ENCODE results near the gene TMEM217.

TMEM217 gene

DNA sequence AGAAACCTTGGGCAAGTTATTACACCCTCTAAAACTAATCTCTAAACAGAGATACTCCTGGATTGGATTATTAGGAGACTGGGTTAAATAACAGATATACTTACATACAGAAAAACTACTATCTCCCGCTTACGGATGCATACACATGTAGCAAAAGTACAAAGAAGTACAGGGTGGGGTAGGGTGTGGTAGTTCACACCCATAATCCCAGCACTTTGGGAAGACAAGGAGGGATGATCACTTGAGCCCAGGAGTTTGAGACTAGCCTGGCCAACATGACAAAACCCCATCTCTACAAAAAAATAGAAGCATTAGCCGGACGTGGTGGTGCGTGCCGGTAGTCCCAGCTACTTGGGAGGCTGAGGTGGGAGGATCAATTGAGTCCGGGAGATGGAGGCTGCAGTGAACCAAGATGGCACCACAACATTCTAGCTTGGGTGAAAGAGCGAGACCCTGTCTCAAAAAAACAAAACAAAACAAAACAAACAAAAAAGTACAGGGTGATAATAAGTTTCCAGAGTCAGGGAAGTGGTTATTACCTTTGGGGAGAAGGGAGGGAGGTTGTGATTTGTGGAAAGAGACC is 79.9 kb downstream of the TMEM217 start:
- no peak for DNase-seq

DNA sequence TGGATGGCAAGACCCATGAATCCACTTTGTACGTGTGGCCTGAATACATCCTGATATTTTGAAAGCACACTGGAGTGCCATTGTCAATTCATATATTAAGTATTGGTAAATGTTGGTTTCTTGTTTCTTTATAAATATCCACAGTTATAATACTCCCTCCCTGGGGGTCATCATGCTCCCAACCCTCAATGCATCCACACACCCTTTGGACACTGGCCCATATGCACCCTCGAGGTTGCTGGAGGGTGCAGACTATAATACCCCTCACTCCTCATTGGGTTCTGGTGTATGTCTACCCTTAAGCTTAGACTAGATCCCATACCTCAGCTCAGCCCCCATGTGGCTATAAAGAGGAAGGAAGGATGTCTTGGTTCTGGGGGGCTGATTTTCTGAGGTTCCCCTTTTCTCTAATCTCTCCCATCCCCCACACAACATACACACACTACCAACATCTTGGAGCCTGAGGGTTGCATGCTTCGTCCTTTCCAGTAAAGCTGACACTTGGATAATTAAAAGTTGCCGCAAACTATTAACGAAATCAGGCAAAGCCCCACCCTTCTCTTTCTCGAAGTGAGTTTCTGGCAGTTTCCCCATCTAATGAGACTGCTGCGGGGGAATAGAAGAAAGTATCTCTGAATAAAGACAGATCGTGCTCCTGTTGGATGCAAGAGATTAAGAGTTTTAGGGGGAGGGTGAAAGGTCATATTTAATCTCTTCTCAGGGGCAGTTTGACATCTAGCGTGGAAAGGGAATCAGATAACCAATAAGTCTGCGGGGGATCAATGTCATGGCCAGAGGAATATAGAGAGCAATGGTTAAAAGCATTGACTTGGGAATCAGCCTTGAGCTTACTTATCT is 80.6 kb downstream of the TMEM217 start:
- DNase-seq = peak in 1 of 5 donors; percentile 47

DNA sequence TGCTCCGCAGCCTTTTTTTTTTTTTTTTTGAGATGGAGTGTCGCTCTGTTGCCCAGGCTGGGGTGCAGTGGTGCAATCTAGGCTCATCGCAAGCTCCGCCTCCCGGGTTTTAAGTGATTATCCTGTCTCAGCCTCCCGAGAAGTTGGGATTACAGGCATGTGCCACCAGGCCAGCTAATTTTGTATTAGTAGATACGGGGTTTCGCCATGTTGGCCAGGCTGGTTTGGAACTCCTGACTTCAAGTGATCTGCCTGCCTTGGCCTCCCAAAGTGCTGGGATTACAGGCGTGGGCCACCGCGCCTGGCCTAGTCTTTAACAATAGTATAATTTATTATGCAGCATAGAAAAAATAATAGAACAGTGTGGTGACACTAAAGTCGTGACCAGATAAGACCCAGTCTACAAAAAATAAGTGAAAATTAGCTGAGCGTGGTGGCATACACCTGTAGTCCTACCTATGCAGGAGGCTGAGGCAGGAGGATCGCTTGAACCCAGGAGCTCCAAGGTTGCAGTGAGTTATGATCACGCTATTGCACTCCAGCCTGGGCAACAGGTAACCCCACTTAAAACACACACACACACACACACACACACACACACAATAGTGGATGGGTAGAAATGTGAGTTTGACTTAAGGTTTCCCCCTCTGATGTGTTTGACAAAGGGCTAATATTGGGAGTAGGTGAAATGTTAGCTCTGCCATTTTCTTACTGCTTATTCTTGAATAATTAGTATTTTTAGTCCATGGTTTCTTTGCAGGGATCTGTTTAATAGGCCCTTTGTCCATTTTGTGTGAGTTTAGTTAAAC is 81.5 kb downstream of the TMEM217 start:
- DNase-seq = peak in 1 of 5 donors; percentile 52

DNA sequence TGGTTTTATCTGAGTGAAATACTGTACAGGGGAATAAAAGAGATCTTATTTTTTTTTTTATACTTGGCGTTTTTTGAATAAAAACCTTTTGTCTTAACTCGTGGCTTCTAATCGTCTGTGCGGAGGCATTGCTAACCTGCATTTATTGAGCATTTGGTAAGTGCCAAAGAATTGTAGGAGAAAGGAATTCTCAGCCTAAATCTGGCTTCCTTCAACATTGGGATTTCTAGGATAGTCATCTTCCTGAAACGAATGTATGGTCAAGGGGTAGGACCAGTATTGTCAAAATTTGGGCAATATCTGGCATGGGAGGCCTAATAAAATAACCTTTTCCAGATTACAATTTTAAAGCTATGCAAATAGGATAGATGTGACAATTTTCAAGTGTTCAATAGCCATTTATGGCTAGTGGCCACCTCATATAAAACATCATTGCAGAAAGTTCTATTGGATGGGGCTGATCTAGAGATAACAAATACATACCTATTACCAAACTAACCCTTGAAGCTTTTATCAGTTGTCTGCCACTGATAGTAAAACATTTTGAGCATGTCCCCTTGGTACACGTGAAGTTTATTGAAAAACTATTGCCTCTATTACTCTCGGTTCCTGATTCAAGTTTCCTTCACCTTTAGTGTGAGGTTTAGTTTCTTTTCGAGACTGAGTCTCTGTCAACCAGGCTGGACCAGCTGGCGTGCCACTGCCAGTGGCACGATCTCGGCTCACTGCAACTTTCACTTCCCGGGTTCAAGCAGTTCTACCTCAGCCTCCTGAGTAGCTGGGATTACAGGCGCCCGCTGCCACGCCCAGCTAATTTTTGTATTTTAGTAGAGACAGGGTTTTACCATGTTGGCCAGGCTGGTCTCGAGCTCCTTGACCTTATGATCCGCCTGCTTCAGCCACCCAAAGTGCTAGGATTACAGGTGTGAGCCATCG is 82.3 kb downstream of the TMEM217 start:
- peak in 1 of 5 donors; percentile 64 for DNase-seq

DNA sequence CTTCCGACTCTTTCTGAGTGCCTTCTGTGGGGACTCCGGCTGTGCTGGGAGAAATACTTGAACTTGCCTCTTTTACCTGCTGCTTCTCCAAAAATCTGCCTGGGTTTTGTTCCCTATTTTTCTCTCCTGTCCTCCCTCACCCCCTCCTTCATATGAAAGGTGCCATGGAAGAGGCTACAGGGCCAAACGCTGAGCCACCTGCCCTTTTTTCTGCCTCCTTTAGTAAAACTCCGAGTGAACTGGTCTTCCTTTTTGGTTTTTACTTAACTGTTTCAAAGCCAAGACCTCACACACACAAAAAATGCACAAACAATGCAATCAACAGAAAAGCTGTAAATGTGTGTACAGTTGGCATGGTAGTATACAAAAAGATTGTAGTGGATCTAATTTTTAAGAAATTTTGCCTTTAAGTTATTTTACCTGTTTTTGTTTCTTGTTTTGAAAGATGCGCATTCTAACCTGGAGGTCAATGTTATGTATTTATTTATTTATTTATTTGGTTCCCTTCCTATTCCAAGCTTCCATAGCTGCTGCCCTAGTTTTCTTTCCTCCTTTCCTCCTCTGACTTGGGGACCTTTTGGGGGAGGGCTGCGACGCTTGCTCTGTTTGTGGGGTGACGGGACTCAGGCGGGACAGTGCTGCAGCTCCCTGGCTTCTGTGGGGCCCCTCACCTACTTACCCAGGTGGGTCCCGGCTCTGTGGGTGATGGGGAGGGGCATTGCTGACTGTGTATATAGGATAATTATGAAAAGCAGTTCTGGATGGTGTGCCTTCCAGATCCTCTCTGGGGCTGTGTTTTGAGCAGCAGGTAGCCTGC is 83.2 kb downstream of the TMEM217 start:
- no peak for DNase-seq

DNA sequence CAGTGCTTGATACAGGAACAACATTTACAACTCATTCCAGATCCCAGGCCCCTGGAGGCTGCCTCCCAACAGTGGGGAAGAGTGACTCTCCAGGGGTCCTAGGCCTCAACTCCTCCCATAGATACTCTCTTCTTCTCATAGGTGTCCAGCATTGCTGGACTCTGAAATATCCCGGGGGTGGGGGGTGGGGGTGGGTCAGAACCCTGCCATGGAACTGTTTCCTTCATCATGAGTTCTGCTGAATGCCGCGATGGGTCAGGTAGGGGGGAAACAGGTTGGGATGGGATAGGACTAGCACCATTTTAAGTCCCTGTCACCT is 83.8 kb downstream of the TMEM217 start:
- no peak for DNase-seq

DNA sequence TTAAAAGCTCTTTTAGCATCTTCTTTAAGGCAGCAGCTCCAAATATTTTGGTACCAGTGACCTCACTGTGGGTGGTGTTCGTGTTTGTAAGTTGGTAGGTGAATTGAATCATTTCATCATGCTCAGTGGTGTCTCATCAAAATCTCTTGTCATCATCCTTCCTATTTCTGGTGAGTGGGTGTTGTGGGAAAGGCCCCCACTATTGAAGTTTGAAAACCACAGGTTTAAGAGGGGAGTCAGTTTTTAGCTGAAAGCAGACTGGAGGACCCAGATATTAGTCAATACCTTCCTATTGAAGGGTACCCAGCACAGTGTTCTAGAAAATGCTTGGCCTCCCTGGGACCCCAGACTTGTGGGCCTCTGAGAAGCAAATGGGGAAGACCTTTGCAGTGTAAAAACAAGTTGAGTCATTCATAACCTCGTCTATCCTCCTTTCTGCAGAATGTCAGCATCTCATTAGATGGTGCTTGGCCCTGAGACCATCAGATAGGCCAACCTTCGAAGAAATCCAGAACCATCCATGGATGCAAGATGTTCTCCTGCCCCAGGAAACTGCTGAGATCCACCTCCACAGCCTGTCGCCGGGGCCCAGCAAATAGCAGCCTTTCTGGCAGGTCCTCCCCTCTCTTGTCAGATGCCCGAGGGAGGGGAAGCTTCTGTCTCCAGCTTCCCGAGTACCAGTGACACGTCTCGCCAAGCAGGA is 84.3 kb downstream of the TMEM217 start:
- DNase-seq = peak in 1 of 5 donors; percentile 59

DNA sequence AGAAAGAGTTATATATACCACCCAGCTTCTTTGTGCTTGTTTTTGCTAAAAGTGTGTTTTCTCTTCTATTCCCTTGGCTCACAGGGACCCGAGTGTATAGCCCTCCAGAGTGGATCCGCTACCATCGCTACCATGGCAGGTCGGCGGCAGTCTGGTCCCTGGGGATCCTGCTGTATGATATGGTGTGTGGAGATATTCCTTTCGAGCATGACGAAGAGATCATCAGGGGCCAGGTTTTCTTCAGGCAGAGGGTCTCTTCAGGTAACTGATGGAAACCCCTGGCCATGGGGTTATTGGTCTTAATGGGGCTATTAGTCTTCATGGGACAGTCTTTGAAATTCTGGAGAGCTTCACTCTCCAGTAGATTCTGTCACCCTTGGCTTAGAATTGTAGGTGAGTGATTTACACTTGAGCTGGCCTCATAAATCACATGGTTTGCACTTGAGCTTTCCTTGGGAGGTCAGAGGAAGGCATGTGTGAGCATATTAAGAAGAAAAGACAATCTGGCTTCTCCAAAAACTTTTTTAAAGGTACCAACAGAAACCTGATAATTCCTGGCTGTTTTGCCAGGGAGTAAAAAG is 84.9 kb downstream of the TMEM217 start:
- no peak for DNase-seq

DNA sequence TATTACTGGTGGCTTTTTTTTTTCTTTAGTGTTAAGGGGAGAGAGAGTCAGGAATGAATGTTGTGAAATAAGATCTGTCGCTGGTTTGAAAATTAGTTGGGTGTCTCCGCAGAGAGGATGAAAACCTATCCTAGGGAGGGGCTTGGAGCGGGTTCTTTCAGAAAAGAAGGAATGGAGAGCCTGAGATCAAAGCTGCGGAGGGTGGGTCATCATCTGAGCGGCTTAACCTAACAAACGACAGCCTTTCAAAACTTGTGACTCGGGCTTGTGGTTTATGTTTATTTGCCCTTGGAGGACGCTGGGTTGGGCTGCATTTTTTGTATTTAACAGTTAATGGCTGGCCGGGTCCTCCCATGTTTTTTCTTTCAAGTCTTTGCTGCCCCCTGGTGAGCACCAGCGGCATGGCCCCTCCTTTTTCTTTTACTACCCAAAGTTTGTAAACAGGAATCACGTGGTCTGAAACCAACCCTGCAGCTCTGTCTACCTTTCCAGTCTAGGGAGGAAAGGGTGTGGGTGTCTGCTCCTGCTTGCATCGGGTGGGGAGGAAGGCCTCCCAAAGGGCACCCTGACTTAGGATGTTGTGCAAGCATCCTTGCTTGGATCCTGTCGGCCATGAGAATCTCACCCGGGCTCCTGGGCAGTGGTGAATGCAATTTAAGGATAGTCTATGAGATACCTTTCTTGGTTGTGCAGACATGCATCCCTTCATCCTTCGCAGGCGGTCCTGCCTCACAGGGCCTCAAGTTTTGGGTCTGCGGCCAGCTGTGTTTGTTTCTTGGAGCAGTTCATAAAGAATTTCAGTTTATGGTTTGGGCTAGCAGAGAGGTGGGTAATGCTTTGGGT is 85.8 kb downstream of the TMEM217 start:
- DNase-seq = peak; percentile 76 to 94 (median 86)

DNA sequence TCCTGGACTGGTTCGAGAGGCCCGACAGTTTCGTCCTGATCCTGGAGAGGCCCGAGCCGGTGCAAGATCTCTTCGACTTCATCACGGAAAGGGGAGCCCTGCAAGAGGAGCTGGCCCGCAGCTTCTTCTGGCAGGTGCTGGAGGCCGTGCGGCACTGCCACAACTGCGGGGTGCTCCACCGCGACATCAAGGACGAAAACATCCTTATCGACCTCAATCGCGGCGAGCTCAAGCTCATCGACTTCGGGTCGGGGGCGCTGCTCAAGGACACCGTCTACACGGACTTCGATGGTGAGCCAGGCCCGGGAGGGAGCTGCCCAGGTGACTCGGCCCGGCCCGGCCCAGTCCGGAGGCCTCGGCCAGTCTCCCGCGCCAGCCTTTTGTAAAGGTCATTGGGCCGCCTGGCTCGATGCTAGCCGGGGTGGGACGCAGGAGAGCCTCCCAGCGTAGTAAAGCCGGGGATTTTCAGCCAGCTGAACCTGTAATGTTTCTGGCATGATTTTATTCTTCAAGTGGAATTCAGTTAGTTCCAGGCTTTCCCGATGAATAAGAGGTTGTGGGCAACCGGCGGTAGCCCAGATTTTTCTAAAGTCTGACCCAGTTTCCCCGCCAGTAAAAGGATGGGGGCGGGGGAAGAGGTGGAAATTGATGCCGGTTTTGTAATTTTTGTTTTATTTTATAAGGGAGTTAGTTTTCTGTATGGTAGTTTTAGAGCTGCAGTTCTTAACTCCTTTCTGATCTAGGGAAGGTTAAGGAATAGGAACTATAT is 86.6 kb downstream of the TMEM217 start:
- DNase-seq = peak in 4 of 5 donors; percentile 19 to 55 (median 24)

DNA sequence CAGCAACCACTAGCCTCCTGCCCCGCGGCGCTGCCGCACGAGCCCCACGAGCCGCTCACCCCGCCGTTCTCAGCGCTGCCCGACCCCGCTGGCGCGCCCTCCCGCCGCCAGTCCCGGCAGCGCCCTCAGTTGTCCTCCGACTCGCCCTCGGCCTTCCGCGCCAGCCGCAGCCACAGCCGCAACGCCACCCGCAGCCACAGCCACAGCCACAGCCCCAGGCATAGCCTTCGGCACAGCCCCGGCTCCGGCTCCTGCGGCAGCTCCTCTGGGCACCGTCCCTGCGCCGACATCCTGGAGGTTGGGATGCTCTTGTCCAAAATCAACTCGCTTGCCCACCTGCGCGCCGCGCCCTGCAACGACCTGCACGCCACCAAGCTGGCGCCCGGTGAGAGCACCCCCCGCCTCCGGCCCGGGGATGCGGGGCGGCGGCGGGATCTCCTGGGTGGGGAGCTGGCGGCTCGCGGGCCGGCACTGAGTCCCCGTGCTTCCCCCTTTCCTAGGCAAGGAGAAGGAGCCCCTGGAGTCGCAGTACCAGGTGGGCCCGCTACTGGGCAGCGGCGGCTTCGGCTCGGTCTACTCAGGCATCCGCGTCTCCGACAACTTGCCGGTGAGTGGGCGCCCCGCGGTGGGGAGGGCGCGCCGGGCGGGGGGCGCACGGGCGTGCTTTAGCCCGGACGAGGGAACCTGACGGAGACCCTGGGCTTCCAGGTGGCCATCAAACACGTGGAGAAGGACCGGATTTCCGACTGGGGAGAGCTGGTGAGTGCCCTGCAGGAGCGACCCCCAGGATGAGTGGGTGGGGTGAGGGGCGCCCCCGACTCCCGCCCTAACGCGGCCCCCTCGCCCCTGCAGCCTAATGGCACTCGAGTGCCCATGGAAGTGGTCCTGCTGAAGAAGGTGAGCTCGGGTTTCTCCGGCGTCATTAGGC is 87.4 kb downstream of the TMEM217 start:
- peak in 3 of 5 donors; percentile 29 to 68 (median 34) for DNase-seq

DNA sequence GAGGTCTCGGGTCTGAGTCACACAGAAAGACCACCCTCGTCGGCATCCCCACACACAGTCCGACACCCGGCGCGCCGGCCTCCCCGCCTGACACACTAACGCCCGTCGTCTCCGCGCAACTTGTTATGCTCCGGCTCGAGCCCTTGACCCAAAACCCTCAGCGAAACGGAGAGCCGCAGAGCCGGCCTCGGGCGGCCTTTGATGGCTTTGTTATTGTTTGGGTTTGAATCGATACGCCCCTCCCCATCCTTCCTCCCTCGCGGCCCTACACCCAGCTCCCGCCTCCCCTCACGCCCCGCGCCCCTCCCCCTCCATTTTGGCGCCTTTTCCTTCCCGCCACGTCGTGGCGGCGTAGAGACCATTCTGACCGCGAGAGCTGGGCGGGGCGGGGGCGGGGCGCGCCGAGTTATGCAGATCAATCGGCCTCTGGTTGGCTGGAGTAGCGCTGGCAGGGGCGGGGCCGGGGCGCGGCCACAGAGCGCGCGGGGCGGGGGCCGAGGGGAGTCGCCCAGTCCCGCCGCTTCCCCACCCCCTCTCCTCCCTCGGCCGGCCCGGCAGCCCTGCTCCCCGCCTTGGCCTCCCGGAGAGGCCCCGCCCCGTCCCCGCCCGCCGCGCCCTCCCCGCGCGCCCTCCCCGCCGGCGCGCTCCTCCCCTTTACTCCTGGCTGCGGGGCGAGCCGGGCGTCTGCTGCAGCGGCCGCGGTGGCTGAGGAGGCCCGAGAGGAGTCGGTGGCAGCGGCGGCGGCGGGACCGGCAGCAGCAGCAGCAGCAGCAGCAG is 88.3 kb downstream of the TMEM217 start, which contains the start of gene PIM1:
TSS of gene PIM1 (plus strand) at position 657 of the 777 bp plus-strand sequence. CDS start 424 bp downstream, outside the sequence.
- peak; percentile 98 to 100 (median 99) for DNase-seq

DNA sequence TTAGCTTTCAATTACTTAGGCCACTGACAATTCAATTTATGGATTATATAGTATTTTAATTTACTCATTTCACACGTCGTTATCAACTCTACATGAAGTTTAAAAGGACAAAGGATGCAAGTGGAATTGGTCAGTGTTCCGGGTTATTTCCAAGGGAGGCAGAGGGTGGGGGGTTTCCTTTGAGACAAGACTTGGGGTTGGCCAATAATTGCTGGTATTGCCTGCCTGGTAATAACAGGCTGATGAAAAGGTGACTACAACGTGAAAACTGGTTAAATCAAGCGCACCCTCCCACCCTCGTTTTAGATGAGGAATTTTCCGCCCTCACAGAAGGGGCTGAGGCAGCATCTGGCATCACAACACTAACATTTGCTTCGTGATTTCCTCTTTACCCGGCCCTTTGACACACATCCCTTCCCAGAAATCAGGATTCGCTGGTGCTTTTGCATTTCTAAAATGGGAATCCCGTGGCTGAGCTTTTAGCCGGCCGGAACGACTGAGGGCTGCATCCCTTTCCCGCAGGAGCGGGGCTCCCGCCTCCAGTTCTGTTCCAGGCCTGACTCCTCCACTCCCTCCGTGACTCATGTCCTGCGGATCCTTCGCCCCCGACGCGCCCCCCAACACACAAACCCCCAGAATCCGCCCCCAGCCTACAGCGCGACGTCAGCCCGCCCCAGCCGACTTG is 89.0 kb downstream of the TMEM217 start:
- peak in 1 of 5 donors; percentile 9 for DNase-seq

DNA sequence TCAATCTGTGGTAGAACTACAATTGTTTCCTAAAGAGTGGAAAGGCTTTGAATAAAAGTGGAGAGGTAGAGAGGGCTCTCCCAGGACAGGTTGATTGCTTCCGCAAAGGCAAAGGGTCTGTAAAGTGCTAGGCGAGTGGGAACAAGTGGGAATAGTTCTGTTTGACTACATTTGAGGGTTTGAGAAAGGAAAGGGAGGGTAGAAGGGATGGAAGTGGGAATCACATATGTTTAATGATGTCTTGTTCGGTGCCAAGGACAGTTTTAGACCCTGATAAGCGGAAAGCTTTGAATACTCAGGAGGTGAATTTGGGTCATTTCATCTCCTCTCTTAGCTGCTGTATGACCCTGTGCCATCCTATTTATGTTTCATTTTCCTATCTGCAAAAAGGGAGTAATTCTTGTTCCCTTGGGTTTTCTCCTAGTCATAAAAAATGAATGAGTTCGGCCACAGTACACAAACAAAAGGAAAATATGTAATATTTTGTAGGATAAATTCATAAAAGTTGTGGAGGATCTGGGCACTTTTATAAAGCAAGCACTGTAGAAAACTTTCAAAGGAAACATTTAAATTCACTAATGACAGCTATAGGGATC is 89.7 kb downstream of the TMEM217 start:
- DNase-seq = no peak

DNA sequence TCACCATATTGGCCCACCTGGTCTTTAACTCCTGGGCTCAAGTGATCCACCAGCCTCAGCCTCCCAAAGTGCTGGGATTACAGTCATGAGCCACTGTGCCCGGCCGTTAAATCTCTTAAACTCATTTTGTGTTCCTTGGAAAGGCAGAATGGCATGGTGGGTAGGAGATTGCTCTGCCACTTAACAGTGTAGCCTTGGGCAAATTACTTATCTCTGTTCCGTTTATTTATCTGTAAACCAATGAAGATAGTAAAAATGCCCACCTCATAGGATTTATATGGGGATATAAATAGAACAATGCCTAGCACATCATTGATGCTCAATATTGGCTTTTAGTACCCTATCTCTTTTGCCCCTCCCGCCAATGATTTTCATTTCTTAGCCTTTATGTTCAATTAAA is 95.2 kb downstream of the TMEM217 start:
- no peak for DNase-seq
